Measurements from ENCODE around the gene KIAA0825.
"Not testable (repeated sequence)": the region's sequence is repeated elsewhere in the genome, so short reads cannot be mapped to it uniquely, and the experiment has no call there.

Gene KIAA0825

DNA sequence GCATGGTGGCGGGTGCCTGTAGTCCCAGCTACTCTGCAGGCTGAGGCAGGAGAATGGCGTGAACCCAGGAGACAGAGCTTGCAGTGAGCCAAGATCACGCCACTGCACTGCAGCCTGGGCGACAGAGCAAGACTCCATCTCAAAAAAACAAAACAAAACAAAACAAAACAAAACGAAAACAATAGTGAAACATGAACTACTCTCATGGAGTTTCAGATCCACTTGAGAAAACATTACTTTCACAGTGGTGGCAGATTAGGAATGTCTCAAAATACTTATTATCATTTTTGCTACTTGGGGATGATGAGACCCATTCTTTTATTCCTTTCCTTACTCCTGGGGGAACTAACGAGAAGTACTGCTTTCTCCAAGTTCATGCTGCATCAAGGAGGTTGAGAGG lies 448.2 kb downstream of the KIAA0825 start:
- not testable (repeated sequence) for DNase-seq

DNA sequence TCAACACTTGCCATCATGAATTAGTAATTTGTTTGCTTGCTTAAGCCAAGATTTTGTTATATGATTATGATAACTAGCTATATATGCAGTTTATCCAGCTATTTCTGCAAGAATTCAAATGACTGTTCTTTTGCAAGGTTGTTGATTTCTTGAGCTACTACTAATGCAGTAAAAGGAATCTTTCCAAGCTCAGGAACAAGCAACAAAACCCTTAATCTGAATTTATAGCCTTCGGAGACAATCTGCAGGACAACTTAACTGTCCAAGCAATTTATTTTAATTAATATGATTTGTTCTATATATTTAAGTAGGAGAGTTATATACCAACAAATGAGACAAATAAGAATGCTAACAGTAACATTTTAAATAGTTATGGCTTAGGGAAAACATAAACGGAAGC lies 450.3 kb downstream of the KIAA0825 start:
- DNase-seq, result no peak

DNA sequence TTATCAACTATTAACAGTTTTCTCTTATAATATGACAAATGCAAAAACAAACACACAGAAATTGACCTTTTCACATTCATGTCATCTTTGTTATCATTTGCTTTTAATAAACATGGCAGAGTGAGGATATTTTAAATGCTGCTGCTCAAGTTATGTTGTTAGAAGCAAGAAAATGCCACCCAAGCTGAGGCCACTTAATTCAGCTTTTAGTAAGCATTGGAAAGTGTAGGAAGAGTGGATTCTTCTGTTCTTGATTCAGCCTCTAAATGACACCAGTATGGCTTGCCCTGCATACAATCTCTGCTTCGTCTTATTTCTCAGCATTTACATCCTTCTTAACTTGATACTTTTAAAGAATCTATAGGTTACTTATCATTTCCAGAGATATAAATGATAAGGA lies 456.6 kb downstream of the KIAA0825 start:
- no peak for DNase-seq

DNA sequence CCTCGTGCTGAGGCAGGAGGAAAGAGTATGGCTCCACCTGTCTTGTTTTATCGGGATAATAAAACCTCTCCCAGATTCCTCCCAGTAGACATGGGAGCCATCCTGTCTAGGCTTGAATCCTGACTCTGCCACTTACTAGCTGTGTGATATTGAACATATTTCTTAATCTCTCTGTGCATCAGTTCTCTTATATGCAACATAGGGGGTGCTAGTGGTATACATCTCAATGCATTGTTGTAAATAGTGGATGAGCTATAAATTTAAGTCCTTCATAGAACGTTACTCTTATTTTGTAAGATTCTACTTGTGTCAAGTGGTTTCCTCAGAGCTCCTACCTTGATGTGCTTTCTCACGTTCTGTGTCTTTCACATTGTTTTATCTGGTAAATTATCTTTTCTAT lies 459.3 kb downstream of the KIAA0825 start:
- DNase-seq, result no peak

DNA sequence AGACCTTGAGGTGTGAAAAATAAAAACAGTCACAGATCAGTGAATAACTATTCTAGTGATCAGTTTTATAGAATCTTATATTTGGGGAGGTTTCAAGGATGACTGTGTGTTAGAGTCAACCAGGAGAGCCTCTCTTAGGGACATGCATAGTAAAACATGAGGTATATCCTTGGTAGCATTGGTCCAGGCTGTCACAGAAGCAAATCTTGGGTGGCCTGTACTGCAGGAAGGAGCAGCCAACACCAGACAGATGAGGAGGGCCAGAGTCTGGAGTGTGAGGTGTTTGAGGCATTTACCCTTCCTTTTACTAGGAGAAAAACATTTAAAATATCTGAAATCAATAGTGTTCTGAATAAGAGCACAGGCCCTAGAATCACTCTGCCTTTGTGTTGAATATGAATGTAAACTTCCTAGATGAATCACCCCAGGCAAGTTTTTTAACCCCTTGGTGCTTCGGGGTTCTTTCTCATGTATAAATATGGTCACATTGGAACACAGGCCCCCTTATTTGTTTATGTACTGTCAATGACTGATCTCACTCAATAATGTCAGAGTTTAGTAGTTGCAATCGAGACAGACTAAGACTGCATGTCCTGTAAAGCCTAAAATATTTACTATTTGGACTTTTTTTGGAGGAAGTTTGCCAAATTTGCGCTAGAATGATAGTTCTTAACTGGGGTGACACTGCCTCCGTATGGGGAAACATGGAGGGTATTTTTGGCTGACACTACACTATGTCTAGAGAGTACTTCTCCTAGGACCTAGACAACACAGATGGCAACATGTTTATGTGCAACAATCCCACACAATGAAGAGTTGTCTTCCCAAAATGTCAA lies 460.5 kb downstream of the KIAA0825 start:
- no peak for DNase-seq

DNA sequence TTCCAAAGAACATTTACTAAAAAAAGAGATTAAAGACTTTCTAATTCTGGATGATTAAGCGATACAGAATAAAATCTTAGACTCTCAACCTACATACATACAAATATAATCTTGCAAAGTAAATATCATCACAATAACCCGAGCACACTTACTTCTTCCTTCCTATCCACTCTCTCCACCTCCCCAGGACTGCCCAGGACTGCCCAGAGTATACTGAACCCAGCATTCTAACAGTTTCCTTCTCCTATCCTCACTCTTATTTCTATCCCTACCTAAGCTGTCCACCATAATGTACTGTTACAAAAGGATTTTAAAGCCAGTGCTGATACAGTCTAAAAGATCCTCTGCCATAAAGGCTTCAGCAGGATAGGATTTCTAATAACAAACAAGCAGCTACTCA lies 463.7 kb downstream of the KIAA0825 start:
- no peak for DNase-seq

DNA sequence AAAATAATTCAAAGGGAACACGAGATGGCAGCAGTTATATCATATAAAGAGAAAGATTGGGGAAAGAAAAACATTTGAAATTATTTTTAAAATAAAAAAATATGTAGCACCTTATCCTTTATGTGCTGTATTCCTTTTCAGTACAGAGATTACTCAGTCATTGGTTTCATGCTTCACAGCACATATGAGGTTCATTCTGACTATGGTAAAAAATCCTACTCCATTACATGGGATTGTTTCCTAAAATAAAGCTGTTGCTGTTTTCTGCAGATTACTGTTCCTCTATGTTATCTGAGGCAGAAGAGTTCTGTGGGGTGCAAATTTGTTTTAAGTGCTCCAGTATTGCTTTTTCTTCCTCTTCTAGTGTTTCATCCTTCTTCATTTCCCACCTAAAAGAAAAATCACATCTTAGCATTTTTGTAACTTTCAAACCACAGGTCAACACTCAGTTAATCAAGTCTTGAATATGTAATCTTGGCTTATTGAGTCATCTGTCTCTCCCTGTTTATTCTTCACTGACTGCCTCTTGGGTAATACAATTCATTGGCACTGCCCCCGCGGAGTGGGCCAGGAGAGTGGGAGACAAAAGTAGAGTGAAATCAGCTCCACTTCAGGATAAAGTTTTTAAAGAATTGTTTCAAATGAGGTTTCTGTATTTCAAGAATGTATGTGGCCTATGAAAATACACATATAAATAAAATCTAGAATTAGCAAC lies 464.5 kb downstream of the KIAA0825 start:
- no peak for DNase-seq

DNA sequence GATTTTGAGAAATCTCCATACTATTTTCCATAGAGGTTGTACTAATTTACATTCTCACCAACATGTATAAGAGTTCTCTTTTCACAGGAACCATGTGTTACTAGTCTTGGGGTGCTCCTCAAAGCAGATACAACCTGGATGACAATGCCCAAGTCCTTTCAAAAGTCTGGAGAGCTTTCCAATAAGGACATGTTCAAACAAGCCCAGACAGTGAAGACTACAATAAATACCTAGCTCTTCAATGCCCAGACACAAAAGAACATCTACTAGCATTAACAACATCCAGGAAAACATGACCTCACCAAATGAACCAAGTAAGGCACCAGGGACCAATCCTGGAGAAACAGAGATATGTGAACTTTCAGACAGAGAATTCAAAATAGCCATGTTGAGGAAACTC lies 474.8 kb downstream of the KIAA0825 start:
- DNase-seq, result not testable (repeated sequence)

DNA sequence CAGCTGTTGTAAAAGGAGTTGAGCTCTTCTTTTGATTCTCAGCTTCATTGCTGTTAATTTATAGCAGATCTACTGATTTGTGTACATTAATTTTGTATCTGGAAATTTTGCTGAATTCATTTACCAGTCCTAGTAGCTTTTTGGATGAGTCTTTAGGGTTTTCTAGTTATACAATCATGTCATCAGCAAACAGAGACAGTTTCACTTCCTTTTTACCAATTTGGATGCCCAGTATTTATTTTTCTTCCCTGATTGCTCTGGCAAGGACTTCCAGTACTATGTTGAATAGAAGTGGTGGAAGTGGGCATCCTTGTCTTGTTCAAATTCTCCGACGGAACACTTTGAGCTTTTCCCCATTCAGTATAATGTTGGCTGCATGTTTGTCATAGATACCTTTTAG lies 478.1 kb downstream of the KIAA0825 start:
- DNase-seq, result no peak

DNA sequence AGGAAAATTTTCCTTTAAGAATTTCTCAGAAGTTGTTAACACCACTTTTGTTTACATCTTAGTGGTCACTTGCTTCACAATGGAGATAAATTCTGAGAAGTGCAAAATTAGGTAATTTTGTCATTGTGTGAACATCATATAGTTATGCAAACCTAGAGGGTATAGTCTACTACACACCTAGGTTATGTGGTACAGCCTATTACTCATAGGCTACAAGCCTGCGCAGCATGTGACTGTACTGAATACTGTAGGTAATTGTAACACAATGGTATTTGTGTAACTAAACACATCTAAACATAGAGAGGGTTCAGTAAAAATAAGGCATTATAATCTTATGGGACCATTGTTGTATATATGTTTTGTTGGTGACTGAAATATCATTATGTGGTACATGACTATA lies 488.3 kb downstream of the KIAA0825 start:
- DNase-seq, result no peak

DNA sequence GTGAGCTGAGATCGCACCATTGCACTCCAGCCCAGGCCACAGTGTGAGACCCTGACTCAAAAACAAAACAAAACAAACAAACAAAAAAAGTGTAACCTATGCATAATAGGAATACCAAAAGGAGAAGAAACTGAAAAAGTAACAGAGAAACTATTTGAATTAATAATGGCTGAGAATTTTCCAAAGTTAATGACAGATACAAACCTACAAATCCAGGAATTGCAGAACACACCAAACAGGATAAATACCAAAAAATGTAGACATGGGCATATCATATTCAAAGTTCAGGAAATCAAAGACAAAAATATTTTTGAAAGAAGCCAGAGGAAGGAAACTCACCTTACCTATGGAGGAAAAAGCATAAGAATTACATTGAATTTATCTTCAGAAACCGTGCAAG lies 493.3 kb downstream of the KIAA0825 start:
- no peak for DNase-seq

DNA sequence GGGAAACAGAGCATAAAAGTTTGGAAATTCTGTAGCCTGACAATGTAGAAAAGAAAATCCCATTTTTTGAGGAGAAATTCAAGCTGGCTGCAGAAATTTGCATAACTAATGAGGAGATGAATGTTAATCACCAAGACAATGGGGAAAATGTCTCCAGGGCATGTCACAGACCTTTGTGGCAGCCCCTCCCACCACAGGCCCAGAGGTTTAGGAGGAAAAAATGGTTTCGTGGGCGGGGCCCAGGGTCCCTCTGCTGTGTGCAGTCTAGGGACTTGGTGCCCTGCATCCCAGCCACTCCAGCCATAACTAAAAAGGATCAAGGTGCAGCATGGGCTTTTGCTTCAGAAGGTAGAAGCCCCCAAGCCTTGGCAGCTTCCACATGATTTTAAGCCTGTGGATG lies 502.1 kb downstream of the KIAA0825 start:
- not testable (repeated sequence) for DNase-seq

DNA sequence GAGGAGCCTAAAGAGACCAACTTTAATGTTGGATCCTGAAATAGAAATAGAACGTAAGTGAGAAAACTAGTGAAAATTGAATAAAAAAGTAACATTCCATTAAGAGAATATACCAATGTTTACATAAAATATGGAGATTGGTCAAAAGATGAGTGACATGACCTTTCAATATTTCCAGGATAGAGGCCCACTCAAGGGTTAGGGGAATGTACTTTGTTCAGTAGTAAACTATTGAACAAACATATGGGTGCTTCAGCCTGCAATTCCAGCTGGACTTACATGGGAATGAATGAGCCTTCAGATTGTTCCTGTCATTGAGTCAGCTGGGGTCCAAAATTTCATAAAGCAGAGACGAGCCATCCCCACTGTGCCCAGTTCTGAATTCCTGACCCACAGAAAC lies 505.3 kb downstream of the KIAA0825 start:
- no peak for DNase-seq

DNA sequence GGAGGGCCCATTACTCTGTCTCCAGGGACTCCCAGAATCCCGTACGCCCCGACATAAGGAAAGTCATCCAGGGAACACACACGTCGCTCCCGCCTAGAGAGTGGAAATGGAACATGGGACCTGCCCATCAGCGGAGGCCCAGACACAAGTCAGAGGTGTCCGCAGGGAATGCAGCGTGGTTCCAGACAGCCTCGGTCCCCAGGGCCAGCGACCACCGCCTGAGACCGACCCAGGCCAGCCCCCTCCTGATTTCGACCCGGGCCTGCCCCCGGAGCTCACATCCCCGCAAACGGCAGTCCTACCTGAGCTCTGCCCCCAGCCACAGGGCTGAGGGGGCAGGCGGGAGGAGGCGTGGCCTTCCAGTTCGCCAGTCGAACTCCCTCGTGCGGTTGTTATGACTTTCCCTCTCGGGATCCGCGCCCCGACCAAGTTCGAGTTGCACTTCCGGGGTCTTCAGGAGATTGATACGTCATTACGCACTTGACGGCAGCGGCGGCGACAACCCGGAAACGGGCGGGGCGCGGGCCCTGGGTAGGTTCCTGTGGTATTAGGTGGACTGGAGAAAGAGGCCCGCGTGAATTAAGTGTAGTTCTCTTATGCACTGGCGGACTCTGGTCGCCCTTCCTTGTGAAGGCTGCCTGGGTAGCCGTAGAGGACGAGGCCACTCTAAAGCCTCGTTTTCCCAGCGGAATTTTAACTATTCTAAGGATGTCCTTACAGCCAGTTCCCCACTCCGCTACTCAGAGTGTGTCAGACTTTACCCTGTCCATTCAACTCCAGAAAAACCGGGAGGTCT lies 507.0 kb downstream of the KIAA0825 start:
- DNase-seq, result peak; percentile 70

DNA sequence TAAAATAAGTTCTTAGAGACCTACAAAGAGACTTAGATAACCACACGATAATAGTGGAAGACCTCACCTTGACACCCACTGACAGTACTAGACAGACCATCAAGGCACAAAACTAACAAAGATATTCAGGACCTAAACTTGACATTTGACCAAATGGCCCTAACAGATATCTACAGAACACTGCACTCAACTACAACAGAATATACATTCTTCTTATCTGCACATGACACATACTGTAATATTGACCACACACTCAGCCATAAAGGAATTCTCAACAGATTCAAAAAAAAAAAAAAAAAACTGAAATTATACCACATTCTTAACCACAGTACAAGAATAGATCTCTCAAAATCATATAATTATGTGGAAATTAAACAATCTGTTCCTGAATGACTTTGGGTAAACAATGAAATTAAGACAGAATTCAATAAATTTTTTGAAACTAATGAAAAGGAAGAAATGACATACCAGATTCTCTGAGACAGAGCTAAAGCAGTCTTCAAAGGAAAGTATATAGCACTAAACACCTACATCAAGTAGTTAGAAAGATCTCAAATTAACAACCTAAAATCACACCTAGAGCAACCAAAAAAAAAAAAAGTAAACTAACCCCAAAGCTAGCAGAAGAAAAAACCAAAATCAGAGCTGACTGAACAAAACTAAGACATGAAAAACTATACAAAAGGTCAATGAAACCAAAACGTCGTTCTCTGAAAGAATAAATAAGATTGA lies 514.7 kb downstream of the KIAA0825 start:
- no peak for DNase-seq
